SK-N-SH treated with all-trans-retinoic acid at 6 μM for 48 hours (cell line): ENCODE measurements around the gene ACOX3.

ENCODE experiments used
- ATAC-seq: fragments of 200-7000 bp; cut with Tn5 transposase; 3 replicates; pipeline ENCODE4 v1.9.1; 2020; ENCODE audit warnings: mild to moderate bottlenecking, moderate library complexity
- ARNTL ChIP-seq: fragments of 450-650 bp; formaldehyde crosslinking; IDR thresholded peaks from 2 replicates; pipeline ENCODE4 v1.5.0; 2020; ENCODE audit warnings: low read depth, mild to moderate bottlenecking, moderate library complexity, borderline replicate concordance
- GLIS3 ChIP-seq: fragments of 250-450 bp; sonication (Bioruptor Pico); IDR thresholded peaks from 2 replicates; pipeline ENCODE4 v1.5.0; 2020; ENCODE audit warnings: mild to moderate bottlenecking, moderate library complexity
- ISL1 ChIP-seq: fragments of 250-450 bp; sonication (Bioruptor Pico); IDR thresholded peaks from 2 replicates; pipeline ENCODE4 v2.1.2; 2022; ENCODE audit warnings: mild to moderate bottlenecking, moderate library complexity
- OSR1 ChIP-seq: fragments of 250-450 bp; sonication (Bioruptor Pico); IDR thresholded peaks from 2 replicates; pipeline ENCODE4 v1.8.0; 2022; ENCODE audit warnings: moderate library complexity, mild to moderate bottlenecking, inconsistent platforms
- PPARA ChIP-seq: fragments of 250-450 bp; sonication (Bioruptor Pico); IDR thresholded peaks from 2 replicates; pipeline ENCODE4 v1.5.0; 2020; ENCODE audit warnings: mild to moderate bottlenecking, borderline replicate concordance
- RARB ChIP-seq: fragments of 250-450 bp; sonication (Bioruptor Pico); IDR thresholded peaks from 2 replicates; pipeline ENCODE4 v1.8.0; 2021; ENCODE audit warnings: mild to moderate bottlenecking, moderate library complexity
- SNAI2 ChIP-seq: fragments of 250-450 bp; sonication (Bioruptor Pico); IDR thresholded peaks from 2 replicates; pipeline ENCODE4 v1.5.0; 2020; ENCODE audit warnings: mild to moderate bottlenecking, moderate library complexity
- TCF4 ChIP-seq: fragments of 250-450 bp; sonication (Bioruptor Pico); IDR thresholded peaks from 2 replicates; pipeline ENCODE4 v1.8.0; 2021; ENCODE audit warnings: mild to moderate bottlenecking, moderate library complexity, borderline replicate concordance
- TOX ChIP-seq: fragments of 250-450 bp; sonication (Bioruptor Pico); IDR thresholded peaks from 2 replicates; pipeline ENCODE4 v1.8.0; 2021; ENCODE audit warnings: mild to moderate bottlenecking, moderate library complexity, borderline replicate concordance
- ZC3H10 ChIP-seq: fragments of 250-450 bp; sonication (Bioruptor Pico); IDR thresholded peaks from 2 replicates; pipeline ENCODE4 v1.5.1; 2021; ENCODE audit warnings: mild to moderate bottlenecking, moderate library complexity
- ZFP3 ChIP-seq: fragments of 250-450 bp; sonication (Bioruptor Pico); IDR thresholded peaks from 2 replicates; pipeline ENCODE4 v1.5.0; 2020; ENCODE audit warnings: mild to moderate bottlenecking, moderate library complexity
- ZNF565 ChIP-seq: fragments of 450-650 bp; formaldehyde crosslinking; conservative IDR thresholded peaks from 2 replicates; pipeline ENCODE4 v1.5.0; 2020; ENCODE audit warnings: low read depth, mild to moderate bottlenecking, moderate library complexity
- ZNF70 ChIP-seq: fragments of 450-650 bp; formaldehyde crosslinking; IDR thresholded peaks from 2 replicates; pipeline ENCODE4 v1.5.0; 2020; ENCODE audit warnings: mild to moderate bottlenecking, moderate library complexity
- TF ChIP-seq, protein P1 (sequence below): fragments of 250-450 bp; sonication (Bioruptor Pico); IDR thresholded peaks from 2 replicates; pipeline ENCODE4 v1.5.1; 2020; ENCODE audit warnings: low read depth, mild to moderate bottlenecking, moderate library complexity
- TF ChIP-seq, protein P2 (sequence below): fragments of 250-450 bp; sonication (Bioruptor Pico); IDR thresholded peaks from 2 replicates; pipeline ENCODE4 v1.5.0; 2020; ENCODE audit warnings: mild to moderate bottlenecking, moderate library complexity
- TF ChIP-seq, protein P3 (sequence below): fragments of 250-450 bp; sonication (Bioruptor Pico); IDR thresholded peaks from 2 replicates; pipeline ENCODE4 v1.5.1; 2021; ENCODE audit warnings: mild to moderate bottlenecking, moderate library complexity
- TF ChIP-seq, protein P4 (sequence below): fragments of 250-450 bp; sonication (Bioruptor Pico); IDR thresholded peaks from 2 replicates; pipeline ENCODE4 v1.8.0; 2020; ENCODE audit warnings: mild to moderate bottlenecking, moderate library complexity, borderline replicate concordance
- TF ChIP-seq, protein P5 (sequence below): fragments of 250-450 bp; sonication (Bioruptor Pico); IDR thresholded peaks from 2 replicates; pipeline ENCODE4 v1.8.0; 2021; ENCODE audit warnings: low read depth, mild to moderate bottlenecking, moderate library complexity, borderline replicate concordance

Gene ACOX3

DNA sequence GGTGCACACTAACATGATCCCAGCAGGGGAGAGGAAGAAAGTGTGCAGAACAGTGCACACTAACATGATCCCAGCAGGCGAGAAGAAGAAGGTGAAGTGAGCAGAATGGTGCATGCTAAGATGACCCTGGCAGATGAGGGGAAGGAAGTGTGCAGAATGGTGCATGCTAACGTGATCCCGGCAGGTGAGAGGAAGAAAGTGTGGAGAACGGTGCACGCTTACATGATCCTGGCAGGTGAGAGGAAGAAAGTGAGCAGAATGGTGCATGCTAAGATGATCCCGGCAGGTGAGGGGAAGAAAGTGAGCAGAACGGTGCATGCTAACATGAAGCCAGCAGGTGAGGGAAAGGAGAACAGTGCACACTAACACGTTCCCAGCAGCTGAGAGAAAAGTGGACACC lies 83.7 kb downstream of the ACOX3 start:
- TF ChIP-seq ZNF70 (CRISPR knock-in tag) (no peak), PPARA (CRISPR knock-in tag) (no peak), TCF4 (CRISPR knock-in tag) (no peak), OSR1 (CRISPR knock-in tag) (no peak), GLIS3 (CRISPR knock-in tag) (no peak), ZFP3 (CRISPR knock-in tag) (no peak), SNAI2 (CRISPR knock-in tag) (no peak), RARB (CRISPR knock-in tag) (no peak), ARNTL (CRISPR knock-in tag) (no peak), ISL1 (no peak)
- TF ChIP-seq, protein P1, sequence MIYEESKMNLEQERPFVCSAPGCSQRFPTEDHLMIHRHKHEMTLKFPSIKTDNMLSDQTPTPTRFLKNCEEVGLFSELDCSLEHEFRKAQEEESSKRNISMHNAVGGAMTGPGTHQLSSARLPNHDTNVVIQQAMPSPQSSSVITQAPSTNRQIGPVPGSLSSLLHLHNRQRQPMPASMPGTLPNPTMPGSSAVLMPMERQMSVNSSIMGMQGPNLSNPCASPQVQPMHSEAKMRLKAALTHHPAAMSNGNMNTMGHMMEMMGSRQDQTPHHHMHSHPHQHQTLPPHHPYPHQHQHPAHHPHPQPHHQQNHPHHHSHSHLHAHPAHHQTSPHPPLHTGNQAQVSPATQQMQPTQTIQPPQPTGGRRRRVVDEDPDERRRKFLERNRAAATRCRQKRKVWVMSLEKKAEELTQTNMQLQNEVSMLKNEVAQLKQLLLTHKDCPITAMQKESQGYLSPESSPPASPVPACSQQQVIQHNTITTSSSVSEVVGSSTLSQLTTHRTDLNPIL, result no peak
- TF ChIP-seq, protein P2, sequence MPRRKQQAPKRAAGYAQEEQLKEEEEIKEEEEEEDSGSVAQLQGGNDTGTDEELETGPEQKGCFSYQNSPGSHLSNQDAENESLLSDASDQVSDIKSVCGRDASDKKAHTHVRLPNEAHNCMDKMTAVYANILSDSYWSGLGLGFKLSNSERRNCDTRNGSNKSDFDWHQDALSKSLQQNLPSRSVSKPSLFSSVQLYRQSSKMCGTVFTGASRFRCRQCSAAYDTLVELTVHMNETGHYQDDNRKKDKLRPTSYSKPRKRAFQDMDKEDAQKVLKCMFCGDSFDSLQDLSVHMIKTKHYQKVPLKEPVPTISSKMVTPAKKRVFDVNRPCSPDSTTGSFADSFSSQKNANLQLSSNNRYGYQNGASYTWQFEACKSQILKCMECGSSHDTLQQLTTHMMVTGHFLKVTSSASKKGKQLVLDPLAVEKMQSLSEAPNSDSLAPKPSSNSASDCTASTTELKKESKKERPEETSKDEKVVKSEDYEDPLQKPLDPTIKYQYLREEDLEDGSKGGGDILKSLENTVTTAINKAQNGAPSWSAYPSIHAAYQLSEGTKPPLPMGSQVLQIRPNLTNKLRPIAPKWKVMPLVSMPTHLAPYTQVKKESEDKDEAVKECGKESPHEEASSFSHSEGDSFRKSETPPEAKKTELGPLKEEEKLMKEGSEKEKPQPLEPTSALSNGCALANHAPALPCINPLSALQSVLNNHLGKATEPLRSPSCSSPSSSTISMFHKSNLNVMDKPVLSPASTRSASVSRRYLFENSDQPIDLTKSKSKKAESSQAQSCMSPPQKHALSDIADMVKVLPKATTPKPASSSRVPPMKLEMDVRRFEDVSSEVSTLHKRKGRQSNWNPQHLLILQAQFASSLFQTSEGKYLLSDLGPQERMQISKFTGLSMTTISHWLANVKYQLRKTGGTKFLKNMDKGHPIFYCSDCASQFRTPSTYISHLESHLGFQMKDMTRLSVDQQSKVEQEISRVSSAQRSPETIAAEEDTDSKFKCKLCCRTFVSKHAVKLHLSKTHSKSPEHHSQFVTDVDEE, result no peak
- TF ChIP-seq, protein P3, sequence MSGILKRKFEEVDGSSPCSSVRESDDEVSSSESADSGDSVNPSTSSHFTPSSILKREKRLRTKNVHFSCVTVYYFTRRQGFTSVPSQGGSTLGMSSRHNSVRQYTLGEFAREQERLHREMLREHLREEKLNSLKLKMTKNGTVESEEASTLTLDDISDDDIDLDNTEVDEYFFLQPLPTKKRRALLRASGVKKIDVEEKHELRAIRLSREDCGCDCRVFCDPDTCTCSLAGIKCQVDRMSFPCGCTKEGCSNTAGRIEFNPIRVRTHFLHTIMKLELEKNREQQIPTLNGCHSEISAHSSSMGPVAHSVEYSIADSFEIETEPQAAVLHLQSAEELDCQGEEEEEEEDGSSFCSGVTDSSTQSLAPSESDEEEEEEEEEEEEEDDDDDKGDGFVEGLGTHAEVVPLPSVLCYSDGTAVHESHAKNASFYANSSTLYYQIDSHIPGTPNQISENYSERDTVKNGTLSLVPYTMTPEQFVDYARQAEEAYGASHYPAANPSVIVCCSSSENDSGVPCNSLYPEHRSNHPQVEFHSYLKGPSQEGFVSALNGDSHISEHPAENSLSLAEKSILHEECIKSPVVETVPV (CRISPR knock-in tag), result no peak
- TF ChIP-seq, protein P4, sequence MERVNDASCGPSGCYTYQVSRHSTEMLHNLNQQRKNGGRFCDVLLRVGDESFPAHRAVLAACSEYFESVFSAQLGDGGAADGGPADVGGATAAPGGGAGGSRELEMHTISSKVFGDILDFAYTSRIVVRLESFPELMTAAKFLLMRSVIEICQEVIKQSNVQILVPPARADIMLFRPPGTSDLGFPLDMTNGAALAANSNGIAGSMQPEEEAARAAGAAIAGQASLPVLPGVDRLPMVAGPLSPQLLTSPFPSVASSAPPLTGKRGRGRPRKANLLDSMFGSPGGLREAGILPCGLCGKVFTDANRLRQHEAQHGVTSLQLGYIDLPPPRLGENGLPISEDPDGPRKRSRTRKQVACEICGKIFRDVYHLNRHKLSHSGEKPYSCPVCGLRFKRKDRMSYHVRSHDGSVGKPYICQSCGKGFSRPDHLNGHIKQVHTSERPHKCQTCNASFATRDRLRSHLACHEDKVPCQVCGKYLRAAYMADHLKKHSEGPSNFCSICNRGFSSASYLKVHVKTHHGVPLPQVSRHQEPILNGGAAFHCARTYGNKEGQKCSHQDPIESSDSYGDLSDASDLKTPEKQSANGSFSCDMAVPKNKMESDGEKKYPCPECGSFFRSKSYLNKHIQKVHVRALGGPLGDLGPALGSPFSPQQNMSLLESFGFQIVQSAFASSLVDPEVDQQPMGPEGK (CRISPR knock-in tag), result no peak
- TF ChIP-seq, all 23 proteins: peak for 0
- ATAC-seq, result no peak

DNA sequence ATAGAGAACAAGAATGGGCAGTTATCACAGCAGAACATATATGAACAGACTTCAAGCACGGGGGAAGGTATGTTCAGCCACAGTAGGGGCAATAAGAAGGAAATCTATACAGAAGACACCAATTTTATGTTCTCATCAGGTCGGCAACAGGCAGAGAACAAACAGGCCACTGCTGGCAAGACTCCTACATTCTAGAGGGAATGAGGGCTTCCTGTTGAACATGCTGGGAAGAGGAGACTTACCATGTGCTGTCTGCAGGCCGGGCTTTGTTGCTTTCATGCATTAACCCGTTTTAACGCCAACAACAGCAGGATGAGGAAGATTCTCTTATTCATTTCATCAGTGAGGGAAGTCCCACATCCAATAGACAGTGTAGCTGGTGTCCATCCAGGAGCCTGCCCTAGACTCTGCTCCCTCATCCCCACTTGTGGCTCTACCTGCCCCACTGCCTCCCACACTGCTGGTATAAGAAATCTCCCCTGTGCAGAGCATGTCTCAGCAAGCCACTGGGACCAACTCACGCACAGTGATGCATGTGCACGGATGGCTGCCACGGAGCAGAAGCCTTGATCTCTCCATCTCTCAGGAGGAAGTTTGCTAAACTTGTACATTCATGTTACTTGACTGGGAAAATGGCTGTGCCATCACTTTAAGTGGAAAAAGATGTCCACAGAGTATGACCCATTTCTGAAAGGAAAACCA lies 84.5 kb downstream of the ACOX3 start:
- TF ChIP-seq, protein P3 (CRISPR knock-in tag), result no peak
- TF ChIP-seq ARNTL (CRISPR knock-in tag) (no peak), PPARA (CRISPR knock-in tag) (no peak), ZNF70 (CRISPR knock-in tag) (no peak), ZC3H10 (CRISPR knock-in tag) (no peak), SNAI2 (CRISPR knock-in tag) (no peak), RARB (CRISPR knock-in tag) (no peak), ZNF565 (no peak), TOX (CRISPR knock-in tag) (no peak), ISL1 (no peak), ZFP3 (CRISPR knock-in tag) (no peak)
- TF ChIP-seq, protein P2, result no peak
- TF ChIP-seq, protein P1, result no peak
- TF ChIP-seq, protein P5, sequence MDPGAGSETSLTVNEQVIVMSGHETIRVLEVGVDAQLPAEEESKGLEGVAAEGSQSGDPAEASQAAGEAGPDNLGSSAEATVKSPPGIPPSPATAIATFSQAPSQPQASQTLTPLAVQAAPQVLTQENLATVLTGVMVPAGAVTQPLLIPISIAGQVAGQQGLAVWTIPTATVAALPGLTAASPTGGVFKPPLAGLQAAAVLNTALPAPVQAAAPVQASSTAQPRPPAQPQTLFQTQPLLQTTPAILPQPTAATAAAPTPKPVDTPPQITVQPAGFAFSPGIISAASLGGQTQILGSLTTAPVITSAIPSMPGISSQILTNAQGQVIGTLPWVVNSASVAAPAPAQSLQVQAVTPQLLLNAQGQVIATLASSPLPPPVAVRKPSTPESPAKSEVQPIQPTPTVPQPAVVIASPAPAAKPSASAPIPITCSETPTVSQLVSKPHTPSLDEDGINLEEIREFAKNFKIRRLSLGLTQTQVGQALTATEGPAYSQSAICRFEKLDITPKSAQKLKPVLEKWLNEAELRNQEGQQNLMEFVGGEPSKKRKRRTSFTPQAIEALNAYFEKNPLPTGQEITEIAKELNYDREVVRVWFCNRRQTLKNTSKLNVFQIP (CRISPR knock-in tag), result no peak
- TF ChIP-seq, all 23 proteins: peak for 0
- peak; percentile 60 for ATAC-seq
